WI38 (cell line): ENCODE results near the gene IARS2.
A peak's percentile ranks its signal among the peaks of the same experiment; 100 is the strongest.

Source experiments
- H3K4me3 ChIP-seq: 2 replicates; pipeline ENCODE4 v1.5.1; 2011; ENCODE audit warnings: low read depth, mild to moderate bottlenecking, control low read depth, low read length
- TF ChIP-seq, protein P1 (sequence below): IDR thresholded peaks from 2 replicates; pipeline ENCODE4 v1.5.1; 2012; ENCODE audit warnings: low read depth, mild to moderate bottlenecking, control low read depth, low read length

IARS2 gene

DNA sequence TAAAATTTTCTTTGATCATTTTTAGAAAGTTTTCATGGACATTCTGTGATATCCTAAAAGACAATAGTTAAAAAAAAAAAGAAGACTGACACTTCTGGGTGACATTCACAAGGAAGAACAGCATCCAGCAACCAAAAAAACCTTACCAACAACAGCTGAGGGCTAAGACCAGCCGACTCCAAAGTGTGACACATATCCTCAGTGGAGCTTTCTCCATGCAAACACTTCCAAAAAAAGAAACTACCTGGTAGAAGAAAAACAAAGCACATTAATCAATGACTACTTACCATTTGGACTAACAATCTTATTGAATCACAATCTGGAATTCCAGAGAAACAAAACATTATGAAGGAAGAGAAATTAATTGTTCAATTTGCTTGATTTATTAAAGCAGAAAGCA is 88.2 kb downstream of the IARS2 start:
- TF ChIP-seq, protein P1, sequence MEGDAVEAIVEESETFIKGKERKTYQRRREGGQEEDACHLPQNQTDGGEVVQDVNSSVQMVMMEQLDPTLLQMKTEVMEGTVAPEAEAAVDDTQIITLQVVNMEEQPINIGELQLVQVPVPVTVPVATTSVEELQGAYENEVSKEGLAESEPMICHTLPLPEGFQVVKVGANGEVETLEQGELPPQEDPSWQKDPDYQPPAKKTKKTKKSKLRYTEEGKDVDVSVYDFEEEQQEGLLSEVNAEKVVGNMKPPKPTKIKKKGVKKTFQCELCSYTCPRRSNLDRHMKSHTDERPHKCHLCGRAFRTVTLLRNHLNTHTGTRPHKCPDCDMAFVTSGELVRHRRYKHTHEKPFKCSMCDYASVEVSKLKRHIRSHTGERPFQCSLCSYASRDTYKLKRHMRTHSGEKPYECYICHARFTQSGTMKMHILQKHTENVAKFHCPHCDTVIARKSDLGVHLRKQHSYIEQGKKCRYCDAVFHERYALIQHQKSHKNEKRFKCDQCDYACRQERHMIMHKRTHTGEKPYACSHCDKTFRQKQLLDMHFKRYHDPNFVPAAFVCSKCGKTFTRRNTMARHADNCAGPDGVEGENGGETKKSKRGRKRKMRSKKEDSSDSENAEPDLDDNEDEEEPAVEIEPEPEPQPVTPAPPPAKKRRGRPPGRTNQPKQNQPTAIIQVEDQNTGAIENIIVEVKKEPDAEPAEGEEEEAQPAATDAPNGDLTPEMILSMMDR = no peak
- no peak overlapping the region for H3K4me3 ChIP-seq

- no peak overlapping the region for H3K4me3 ChIP-seq
- TF ChIP-seq, protein P1 = no peak
Observed at GRCh38 chr1:220182656-220183055, 88.7 kb downstream of the IARS2 start.

- TF ChIP-seq, protein P1 = no peak
- no peak overlapping the region for H3K4me3 ChIP-seq
Observed at GRCh38 chr1:220184506-220184905, 90.6 kb downstream of the IARS2 start.

DNA sequence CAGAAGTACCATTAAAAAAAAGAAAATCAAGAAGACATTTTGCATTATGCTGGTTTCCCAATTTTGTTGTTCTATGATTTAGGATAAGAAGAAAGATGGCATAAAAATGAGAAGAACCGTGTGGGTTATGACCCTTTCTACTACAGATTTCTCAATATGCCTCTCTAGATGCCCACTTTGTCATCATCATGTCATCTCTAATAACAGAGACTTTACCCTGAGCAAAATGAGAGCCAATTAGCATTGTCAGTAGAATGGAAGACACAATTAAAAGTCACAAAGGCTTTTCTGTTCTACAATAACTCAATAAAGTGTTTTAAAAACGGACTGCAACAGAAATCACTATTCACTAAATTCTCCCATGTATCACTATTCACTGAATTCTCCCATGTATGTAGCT is 92.8 kb downstream of the IARS2 start:
- no peak overlapping the region for H3K4me3 ChIP-seq
- TF ChIP-seq, protein P1 = no peak

- TF ChIP-seq, protein P1 = no peak
- no peak overlapping the region for H3K4me3 ChIP-seq
Observed at GRCh38 chr1:220188538-220188937, 94.6 kb downstream of the IARS2 start.

- TF ChIP-seq, protein P1 = peak; percentile 21; the same call in 1 of the 2 replicates
- H3K4me3 ChIP-seq = no peak overlapping the region
Observed at GRCh38 chr1:220189750-220190347, 95.9 kb downstream of the IARS2 start.

GRCh38 chr1:220195701-220196100 is 101.8 kb downstream of the IARS2 start:
- no peak overlapping the region for H3K4me3 ChIP-seq
- TF ChIP-seq, protein P1 = no peak
